ENCODE data around the gene OR1N1.
"Not testable (repeated sequence)": the region's sequence is repeated elsewhere in the genome, so short reads cannot be mapped to it uniquely, and the experiment has no call there.

OR1N1 gene

DNA sequence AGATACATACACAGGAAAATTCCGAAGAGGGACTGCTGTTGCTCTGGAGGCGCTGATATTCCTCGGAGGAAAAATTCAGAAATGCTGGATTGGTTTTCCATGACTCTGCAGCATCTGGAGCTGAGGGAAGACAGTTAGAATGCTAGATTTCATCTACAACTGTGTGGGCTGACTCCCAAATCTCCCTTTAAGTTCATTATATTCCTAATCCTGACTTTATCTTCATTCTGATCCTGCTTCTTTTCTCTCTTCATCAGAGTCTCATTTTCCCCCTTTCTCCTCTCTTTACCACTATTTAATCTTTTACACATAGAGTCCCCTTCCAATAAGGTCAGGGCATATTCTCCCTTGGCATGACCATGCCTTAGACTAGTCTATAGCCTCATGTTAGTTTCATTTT lies at the start of gene OR1N1:
TSS of gene OR1N1 (minus strand) at position 101 of the 400 bp plus-strand sequence. CDS start at position 101, 0 bp downstream.
- no peak for DNase-seq

DNA sequence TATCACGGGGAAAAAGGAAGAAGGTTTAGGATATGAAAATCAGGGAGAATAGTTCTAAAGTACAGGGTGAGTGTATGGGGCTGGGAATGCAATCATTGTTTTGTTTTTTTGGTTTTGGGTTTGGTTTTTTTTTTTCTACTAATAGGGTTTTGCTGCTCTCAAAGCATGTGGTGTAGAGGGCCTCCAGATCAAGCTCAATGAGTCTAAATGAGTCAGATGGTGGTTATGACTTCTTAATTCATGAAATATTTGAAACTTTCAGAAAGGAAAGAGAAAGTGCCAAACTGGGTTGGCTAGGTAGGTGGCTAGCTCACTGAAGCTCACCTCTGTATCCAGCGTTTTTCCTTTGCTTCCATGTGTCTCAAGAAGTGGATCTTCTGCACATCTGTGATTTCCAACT lies 45.4 kb upstream of the OR1N1 start:
- DNase-seq = no peak

GRCh38 chr9:122567901-122568300 lies 40.8 kb upstream of the OR1N1 start:
- DNase-seq = no peak

- no peak for DNase-seq
Measured at GRCh38 chr9:122562134-122562760, 35.2 kb upstream of the OR1N1 start.

DNA sequence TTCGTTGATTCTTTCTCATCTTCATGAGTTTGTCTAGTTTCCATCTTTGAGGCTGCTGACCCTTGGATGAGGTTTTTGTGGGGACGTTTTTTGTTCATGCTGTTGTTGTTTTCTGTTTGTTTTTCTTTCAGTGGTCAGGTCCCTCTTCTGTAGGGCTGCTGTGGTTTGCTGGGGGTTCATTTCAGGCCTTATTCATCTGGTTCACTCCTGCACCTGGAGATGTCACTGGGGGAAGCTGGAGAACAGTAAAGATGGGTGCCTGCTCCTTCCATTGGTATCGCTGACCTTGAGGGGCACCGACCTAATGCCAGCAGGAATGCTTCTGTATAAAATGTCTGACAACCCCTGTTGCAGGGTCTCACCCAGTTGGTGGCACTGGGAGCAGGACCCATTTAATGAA lies 34.4 kb upstream of the OR1N1 start:
- no peak for DNase-seq

GRCh38 chr9:122552812-122553211 lies 25.7 kb upstream of the OR1N1 start, which contains the start of gene OR1N2:
Gene OR1N2, plus strand, starts transcription at chr9:122553112. Its CDS starts 100 bp downstream, at chr9:122553212.
- DNase-seq = no peak

- DNase-seq = no peak
Measured at GRCh38 chr9:122551371-122551770, 24.3 kb upstream of the OR1N1 start.

DNA sequence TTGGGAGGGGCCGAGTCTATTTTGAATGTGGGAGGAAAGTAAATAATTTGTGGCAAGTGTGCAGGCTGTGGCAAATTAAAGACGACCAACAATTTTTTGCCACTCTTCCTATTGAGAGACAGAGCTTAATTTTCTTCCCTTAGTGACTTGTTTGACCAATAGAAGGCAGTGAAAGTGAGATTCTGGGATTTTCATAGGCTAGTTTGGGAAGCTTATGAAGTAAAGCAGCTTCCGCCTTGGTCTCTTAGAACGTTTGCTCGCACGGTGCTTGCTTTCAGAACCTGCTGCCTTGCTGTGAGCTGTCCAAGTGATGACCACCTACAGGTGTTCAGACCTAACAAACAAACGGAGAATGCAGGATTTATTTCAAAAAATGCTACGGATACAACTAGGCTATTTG lies 19.1 kb upstream of the OR1N1 start:
- no peak for DNase-seq

DNA sequence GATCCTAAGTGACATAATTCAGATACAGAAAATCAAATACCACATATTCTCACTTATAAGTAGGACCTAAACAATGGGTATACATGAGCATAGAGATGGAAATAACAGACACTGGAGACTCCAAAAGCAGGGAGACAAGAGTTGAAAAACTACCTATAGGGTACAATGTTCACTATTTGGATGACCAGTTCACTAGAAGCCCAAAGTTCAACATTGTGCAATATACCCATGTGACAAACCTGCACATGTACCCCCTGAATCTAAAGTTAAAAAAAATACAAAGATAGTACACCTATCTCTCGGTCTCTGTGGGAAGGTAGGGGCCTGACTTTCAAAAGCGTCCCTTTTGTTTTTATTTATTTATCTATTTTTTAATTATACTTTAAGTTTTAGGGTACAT lies 11.7 kb upstream of the OR1N1 start:
- no peak for DNase-seq

DNA sequence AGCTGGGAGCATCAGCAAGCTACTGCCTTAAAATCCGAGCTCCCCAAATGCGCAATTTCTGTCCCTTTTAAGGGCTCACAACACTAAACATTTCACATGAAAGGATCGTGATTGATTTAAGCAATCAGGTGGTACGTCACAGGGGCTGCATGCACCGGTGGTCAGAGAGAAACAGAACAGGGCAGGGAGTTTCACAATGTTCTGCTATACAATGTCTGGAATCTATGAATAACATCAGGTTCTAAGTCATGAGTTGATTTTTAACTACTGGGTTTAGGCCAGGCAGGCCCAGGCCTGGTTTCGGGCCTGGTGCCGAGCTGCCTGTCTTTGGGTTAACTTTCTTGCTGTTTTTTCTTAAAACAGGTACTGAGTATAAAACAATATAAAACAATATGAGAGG lies 10.0 kb upstream of the OR1N1 start:
- not testable (repeated sequence) for DNase-seq

DNA sequence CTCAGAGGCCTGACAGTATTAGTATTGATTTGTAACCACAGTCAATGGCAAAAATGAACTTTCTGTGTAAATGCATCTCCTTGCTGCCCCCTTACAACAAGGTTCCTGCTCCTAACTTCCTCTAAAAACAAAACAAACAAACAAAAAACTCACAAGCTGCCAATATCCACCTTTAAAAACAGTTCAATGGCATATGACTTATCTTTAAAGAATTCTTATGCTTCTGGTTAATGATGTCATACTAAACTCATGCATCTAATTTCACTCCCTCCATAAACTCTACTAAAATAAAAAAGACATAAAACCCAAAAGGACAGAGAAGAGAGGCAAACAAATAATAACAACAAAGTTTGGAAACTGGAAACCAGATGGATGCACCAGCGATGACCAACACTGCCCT lies 9.0 kb upstream of the OR1N1 start:
- no peak for DNase-seq

GRCh38 chr9:122531157-122531556 lies 4.1 kb upstream of the OR1N1 start:
- DNase-seq = not testable (repeated sequence)

DNA sequence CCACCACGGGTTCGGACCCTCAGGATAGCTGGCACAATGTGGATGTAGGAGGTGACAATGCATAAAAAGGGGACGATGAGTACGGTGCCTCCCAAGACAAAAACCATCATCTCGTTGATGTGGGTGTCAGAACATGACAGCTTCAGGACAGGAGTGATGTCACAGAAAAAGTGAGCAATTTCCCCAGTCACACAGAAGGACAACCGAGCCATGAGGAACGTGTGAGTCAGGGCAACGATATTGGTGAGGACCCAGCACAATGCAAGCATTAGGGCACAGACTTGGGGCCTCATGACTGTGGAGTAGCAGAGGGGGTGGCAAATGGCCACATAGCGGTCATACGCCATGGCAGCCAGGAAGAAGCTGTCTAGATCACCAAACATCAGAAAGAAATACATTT lies 491 bp downstream of the OR1N1 start:
- DNase-seq = no peak

GRCh38 chr9:122519376-122519775 lies 7.7 kb downstream of the OR1N1 start:
- no peak for DNase-seq

DNA sequence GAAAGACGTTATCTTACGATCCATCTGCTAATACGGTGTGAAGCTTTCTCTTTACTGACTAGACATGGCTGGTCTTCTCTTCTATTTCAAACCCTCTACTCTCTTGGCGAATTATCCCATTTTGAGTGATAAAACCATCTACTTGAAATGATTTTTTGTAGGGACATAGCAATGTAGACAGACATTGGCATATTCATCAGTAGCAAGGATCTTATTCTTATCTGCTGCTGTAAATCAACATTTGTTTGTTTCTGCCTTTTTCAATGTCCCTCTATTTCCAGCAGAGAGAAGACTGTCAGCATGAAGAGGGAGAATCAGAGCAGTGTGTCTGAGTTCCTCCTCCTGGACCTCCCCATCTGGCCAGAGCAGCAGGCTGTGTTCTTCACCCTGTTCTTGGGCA lies 8.3 kb downstream of the OR1N1 start, which contains the start of gene OR1J4:
TSS of gene OR1J4 (plus strand) at position 301 of the 400 bp plus-strand sequence. CDS start at position 301, 0 bp downstream.
- DNase-seq = no peak

DNA sequence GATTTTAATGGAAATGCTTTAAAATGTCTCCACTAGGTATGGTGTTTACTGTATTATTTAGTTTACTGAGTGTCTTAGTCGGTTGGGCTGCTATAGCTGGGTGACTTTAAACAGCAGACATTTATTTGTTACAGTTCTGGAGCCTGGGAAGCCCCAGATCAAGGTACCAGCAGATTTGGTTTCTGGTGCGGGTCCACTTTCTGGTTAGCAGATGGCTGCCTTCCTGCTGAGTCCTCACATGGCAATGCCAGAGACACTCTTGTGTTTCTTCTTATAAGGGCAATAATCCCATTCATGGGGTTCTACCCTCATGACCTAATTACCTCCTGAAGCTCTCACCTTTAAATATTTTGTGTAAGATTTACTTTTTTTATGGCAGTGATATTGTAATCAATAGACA lies 8.9 kb downstream of the OR1N1 start:
- DNase-seq = no peak

DNA sequence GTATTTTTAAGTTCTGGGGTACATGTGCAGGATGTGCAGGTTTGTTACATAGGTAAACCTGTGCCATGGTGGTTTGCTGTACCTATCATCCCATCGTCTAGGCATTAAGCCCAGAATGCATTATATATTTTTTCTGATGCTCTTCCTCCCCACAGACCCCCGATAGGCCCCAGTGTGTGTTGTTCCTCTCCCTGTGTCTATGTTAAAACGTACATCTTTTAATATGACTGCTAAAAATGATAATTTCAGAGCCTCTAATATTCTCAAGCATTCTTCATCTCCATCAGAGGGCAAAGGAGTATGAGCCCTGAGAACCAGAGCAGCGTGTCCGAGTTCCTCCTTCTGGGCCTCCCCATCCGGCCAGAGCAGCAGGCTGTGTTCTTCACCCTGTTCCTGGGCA lies 16.6 kb downstream of the OR1N1 start, which contains the start of gene OR1J2:
TSS of gene OR1J2 (plus strand) at position 301 of the 400 bp plus-strand sequence. CDS start at position 301, 0 bp downstream.
- DNase-seq = no peak

- DNase-seq = no peak
Measured at GRCh38 chr9:122506964-122507363, 20.1 kb downstream of the OR1N1 start.

DNA sequence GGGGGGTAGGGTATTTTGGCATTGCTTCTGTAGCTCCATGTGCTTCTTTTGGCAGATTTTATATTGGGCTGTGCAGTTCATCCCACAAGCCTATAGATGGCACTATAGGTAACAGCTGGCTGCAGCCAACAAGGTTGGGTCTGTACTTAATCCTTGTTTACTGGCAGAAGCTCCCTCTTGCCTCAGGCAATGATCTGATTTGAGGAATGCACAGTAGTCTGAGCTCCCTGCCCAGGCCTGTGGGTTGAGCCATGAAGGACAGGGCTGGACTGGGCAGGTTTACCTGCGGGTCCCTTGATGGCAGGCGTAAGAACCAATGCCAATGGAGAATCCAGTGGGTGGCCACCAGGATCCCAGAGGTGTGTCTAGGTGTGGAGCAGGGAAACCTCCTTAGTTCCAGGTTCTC lies 28.2 kb downstream of the OR1N1 start:
- no peak for DNase-seq

DNA sequence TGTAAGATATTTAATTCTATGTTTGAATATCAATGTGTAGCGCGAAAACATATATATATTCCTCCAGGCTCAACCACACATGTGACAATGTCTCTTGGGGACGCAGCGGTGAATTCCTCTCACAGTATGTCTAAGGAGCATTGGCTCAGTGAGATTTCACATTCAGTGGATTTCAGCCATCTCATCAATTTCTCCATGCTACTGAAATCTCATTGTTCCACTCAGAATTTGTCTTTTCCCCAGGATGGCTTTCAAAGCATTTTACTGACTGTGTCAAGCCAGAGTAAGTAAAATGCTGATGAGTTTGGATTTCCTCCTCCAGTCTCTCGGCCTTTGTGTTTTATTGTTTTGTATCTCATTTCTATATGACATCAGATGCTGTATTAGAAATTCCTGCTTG lies 48.0 kb downstream of the OR1N1 start:
- no peak for DNase-seq

DNA sequence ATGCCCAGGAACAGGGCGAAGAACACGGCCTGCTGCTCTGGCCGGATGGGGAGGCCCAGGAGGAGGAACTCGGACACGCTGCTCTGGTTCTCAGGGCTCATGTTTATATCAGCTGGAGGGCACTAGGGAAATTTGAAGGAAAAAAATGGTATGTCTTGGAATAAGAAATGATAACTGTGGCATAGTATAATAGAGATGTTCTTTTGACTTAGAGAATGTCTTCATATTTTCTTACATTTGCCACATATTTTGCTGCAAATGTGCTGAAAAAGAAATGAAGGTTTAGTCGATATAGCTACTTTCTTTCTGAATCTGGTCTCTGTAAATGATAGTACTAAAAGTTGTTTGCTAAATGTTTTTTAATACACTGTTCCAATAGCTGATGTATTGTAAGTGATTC lies 49.3 kb downstream of the OR1N1 start, which contains the start of gene OR1J1:
TSS of gene OR1J1 (minus strand) at position 101 of the 400 bp plus-strand sequence. CDS start at position 101, 0 bp downstream.
- no peak for DNase-seq

DNA sequence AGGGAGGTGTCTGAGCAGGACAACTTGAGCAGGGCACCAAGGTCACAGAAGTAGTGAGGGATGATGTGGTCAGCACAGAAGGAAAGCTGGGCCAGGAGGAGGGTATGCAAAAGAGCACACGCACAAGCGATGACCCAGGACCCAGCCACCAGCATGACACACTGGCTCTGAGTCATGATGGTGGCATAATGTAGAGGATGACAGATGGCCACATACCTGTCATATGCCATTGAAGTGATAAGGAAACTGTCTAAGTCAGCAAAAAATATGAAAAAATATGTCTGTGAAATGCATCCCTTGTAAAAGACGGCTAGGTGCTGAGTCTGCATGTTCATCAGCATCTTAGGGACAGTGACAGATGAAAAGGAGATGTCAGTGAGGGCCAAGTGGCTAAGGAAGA lies 49.7 kb downstream of the OR1N1 start:
- DNase-seq = no peak
